Right renal cortex interstitium (tissue), 3 donors: Measurements from ENCODE around the gene TMC2. TPM values are rescaled to one million over a fixed set of nuclear protein-coding genes. Genes with fewer than 3 reads are reported as not detected.

Experiments used
- DNase-seq, 3 donors: peaks; one replicate each; pipeline ENCODE4 v3.0.0-alpha.2; 2013; ENCODE audit warnings: low read depth in 3 of 3, low spot score in 2 of 3
- polyA plus RNA-seq, 3 donors: library from polyadenylated mRNA; unstranded; fragments of 120-200 nt; gene quantifications; one replicate each; pipeline ENCODE4 v1.2.1, GENCODE V29; 2013; ENCODE audit not compliant: insufficient read length in 3 of 3

Gene TMC2
- polyA plus RNA-seq, 3 donors, result 0.10 to 0.18 (median 0.11) TPM

GRCh38 chr20:2619961-2620595 lies 83.7 kb downstream of the TMC2 start:
- no peak for DNase-seq

GRCh38 chr20:2624190-2624589 lies 87.8 kb downstream of the TMC2 start:
- no peak for DNase-seq

GRCh38 chr20:2625062-2625461 lies 88.7 kb downstream of the TMC2 start:
- no peak for DNase-seq

- no peak for DNase-seq
These were observed 90.6 kb downstream of the TMC2 start for GRCh38 chr20:2626853-2627541.

- DNase-seq, result no peak
These were observed 94.9 kb downstream of the TMC2 start for GRCh38 chr20:2631228-2631627.

- no peak for DNase-seq
These were observed 97.0 kb downstream of the TMC2 start for GRCh38 chr20:2633381-2633780.

GRCh38 chr20:2637246-2637645 lies 100.9 kb downstream of the TMC2 start:
- DNase-seq, result no peak

- no peak for DNase-seq
These were observed 103.9 kb downstream of the TMC2 start for GRCh38 chr20:2640260-2640659.

- DNase-seq, result no peak
These were observed 104.5 kb downstream of the TMC2 start for GRCh38 chr20:2640899-2641298.

- no peak for DNase-seq
These were observed 107.3 kb downstream of the TMC2 start for GRCh38 chr20:2643708-2644107.

- peak; percentile 65 to 87 (median 86) for DNase-seq
These were observed 115.7 kb downstream of the TMC2 start, which contains the start of gene NOP56 for GRCh38 chr20:2651772-2652723. TSS of gene NOP56 (plus strand) at chr20:2652632. CDS start at chr20:2652661, 29 bp downstream.

GRCh38 chr20:2652724-2653555 lies 116.6 kb downstream of the TMC2 start:
- peak in 2 of 3 donors; percentile 23 for DNase-seq

- no peak for DNase-seq
These were observed 117.4 kb downstream of the TMC2 start for GRCh38 chr20:2653556-2654383.

- no peak for DNase-seq
These were observed 118.0 kb downstream of the TMC2 start for GRCh38 chr20:2654384-2654822.

- no peak for DNase-seq
These were observed 118.5 kb downstream of the TMC2 start for GRCh38 chr20:2654831-2655230.

GRCh38 chr20:2655331-2656116 lies 119.2 kb downstream of the TMC2 start:
- DNase-seq, result no peak

GRCh38 chr20:2656471-2657117 lies 120.2 kb downstream of the TMC2 start:
- DNase-seq, result no peak

GRCh38 chr20:2657241-2657640 lies 120.9 kb downstream of the TMC2 start:
- DNase-seq, result no peak
